Uterus (tissue), 2 donors: ENCODE data around the gene WFDC10B.

Experiments
- CTCF ChIP-seq, 4 experiments: fragments of 200-600 bp in 2 of 4; fragments of 450-650 bp in 2 of 4; sonication (generic) in 2 of 4; IDR thresholded peaks; one replicate each; pipeline ENCODE4 v1.5.1; 2016 to 2019; ENCODE audit warnings: antibody characterized with exemption in 4 of 4, mild to moderate bottlenecking in 2 of 4, moderate library complexity in 1 of 4
- POLR2A ChIP-seq, 2 donors: fragments of 450-650 bp; IDR thresholded peaks; one replicate each; pipeline ENCODE4 v1.6.1; 2016; ENCODE audit warnings: antibody characterized with exemption in 2 of 2, mild to moderate bottlenecking in 1 of 2, moderate library complexity in 1 of 2

DNA sequence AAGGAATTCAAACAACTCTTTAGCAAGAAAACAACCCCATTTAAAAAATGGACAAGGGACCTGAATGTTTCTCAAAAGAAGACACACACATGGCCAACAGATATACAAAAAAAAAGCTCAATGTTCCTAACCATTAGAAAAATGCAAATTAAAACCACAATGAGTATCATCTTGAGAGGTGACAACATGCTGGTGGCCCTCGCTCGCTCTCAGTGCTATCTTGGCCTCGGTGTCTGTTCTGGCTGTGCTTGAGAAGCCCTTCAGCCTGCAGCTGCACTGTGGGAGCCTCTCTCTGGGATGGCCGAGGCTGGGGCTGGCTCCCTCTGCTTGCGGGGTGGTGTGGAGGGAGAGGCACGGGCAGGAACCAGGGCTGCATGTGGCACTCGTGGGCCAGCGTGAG, 30.7 kb upstream of the WFDC10B start:
- TF ChIP-seq CTCF (IDR thresholded peaks at IDR 0.05) (no peak), POLR2A (IDR thresholded peaks at IDR 0.05) (no peak)
